Spleen (tissue), 11 donors: ENCODE measurements around the gene SLC1A2. TPM values are rescaled to one million over a fixed set of nuclear protein-coding genes. Genes with fewer than 3 reads are reported as not detected.

Experiments used
- DNase-seq: peaks from one replicate; pipeline ENCODE4 v3.0.0-alpha.2; 2020
- H3K27ac ChIP-seq, 8 donors: fragments of 200-600 bp; sonication (generic) in 7 of 8; 1 replicate in 4 of 8; 2 replicates in 4 of 8; pipeline versions ENCODE4 v1.5.0 to v1.8.0; 2016 to 2021; ENCODE audit warnings: inconsistent platforms in 4 of 8, mild to moderate bottlenecking in 4 of 8, moderate library complexity in 1 of 8
- H3K27me3 ChIP-seq, 7 donors: fragments of 200-600 bp; sonication (generic) in 6 of 7; replicated peaks in 1 of 7; 1 replicate in 4 of 7; 2 replicates in 3 of 7; pipeline versions ENCODE4 v1.5.0 to v1.8.0; 2016 to 2021; ENCODE audit warnings: inconsistent platforms in 3 of 7, mild to moderate bottlenecking in 1 of 7
- H3K36me3 ChIP-seq, 6 donors: fragments of 200-600 bp; sonication (generic) in 5 of 6; 1 replicate in 4 of 6; 2 replicates in 2 of 6; pipeline versions ENCODE4 v1.5.0 to v1.8.0; 2016 to 2021; ENCODE audit warnings: inconsistent platforms in 2 of 6
- H3K4me1 ChIP-seq, 6 donors: fragments of 200-600 bp; sonication (generic) in 5 of 6; 1 replicate in 3 of 6; 2 replicates in 3 of 6; pipeline versions ENCODE4 v1.5.0 to v1.8.0; 2016 to 2021; ENCODE audit warnings: inconsistent platforms in 3 of 6
- H3K4me3 ChIP-seq, 8 donors: fragments of 200-600 bp; sonication (generic) in 7 of 8; 1 replicate in 4 of 8; 2 replicates in 4 of 8; pipeline versions ENCODE4 v1.5.0 to v1.8.0; 2016 to 2021; ENCODE audit warnings: inconsistent platforms in 4 of 8, mild to moderate bottlenecking in 4 of 8, moderate library complexity in 2 of 8
- H3K9me3 ChIP-seq, 8 donors: fragments of 200-600 bp; sonication (generic) in 7 of 8; 1 replicate in 4 of 8; 2 replicates in 4 of 8; pipeline versions ENCODE4 v1.5.0 to v1.8.0; 2016 to 2021; ENCODE audit warnings: inconsistent platforms in 4 of 8
- CTCF ChIP-seq, 11 experiments: fragments of 200-600 bp in 7 of 11; fragments of 450-650 bp in 4 of 11; sonication (generic) in 4 of 11; IDR thresholded peaks in 8 of 11; conservative IDR thresholded peaks in 3 of 11; 1 replicate in 7 of 11; 2 replicates in 4 of 11; pipeline versions ENCODE4 v1.4.0 to v1.8.0; 2016 to 2021; ENCODE audit warnings: antibody characterized with exemption in 11 of 11, inconsistent platforms in 4 of 11, mild to moderate bottlenecking in 1 of 11
- POLR2A ChIP-seq, 3 donors: fragments of 450-650 bp; IDR thresholded peaks; one replicate each; pipeline ENCODE4 v1.5.1; 2017; ENCODE audit warnings: antibody characterized with exemption in 3 of 3, mild to moderate bottlenecking in 1 of 3
- POLR2AphosphoS5 ChIP-seq, 3 donors: sonication (generic); formaldehyde crosslinking; IDR thresholded peaks; one replicate each; pipeline ENCODE4 v1.5.1; 2017; ENCODE audit warnings: antibody characterized with exemption in 3 of 3
- WGBS, 5 donors: extraction: QIAGEN DNeasy Blood & Tissue Kit in 3 of 5; methylation state at CpG; one replicate each; pipeline versions ENCODE4 v1.1.5 to v1.1.7; 2013 to 2018; 5-methylcytosine and 5-hydroxymethylcytosine counted together
- intact Hi-C: fragments of 100-400 bp; cut with DNase I; formaldehyde crosslinking; loops from one replicate; pipeline ENCODE4 v1.15.0; 2023; ENCODE audit warnings: low total_unique reads
- polyA plus RNA-seq, 3 donors: library from polyadenylated mRNA; stranded (reverse); fragments of 200-250 nt; gene quantifications; one replicate each; pipeline ENCODE4 v1.2.1, GENCODE V29; 2013
- total RNA-seq, 7 donors: library from RNA; depleted of rRNA in 3 of 7; stranded (reverse); fragments of >200 nt in 3 of 7; fragmentation: NEBNext Ultra II Directional in 4 of 7; extraction: Animal tissue kit (Norgen Biotek cat#: 25700) in 4 of 7; gene quantifications; one replicate each; pipeline versions ENCODE4 v1.1.0 to v1.2.1, GENCODE V29; 2016 to 2021
- donor health status: healthy with polysubstance abuse.
- donor health status: DM: no; HTN: no; CAD: no; lungs with moderate emphysema.
- donor health status: DM: no; HTN: no; CAD: no.
- donor health status: Bipolar disorder and iron deficiency.
- donor health status: healthy.
- donor health status: DM: no; HTN: no; CAD: no.
- donor health status: DM: yes; HTN: yes; CAD: no.

Gene SLC1A2
- total and polyA plus RNA-seq, 10 donors = 0.26 to 3.8 (median 0.93) TPM

GRCh38 chr11:35338921-35339320 is 80.4 kb downstream of the SLC1A2 start:
- Histone ChIP-seq H3K4me3 (no peak overlapping the region), H3K27ac (no peak overlapping the region), H3K4me1 (peaks cover 0 to 17% (median 0%) of the 10 kb centered on the region in 6 donors), H3K27me3 (no peaks in the 10 kb centered on the region), H3K36me3 (no peaks in the 10 kb centered on the region), H3K9me3 (no peaks in the 10 kb centered on the region)
- intact Hi-C loops = no loop called here
- TF ChIP-seq CTCF (IDR thresholded peaks at IDR 0.05 in 8 of 11, conservative IDR thresholded peaks at IDR 0.05 in 3 of 11) (no peak), POLR2A (IDR thresholded peaks at IDR 0.05) (no peak), POLR2AphosphoS5 (IDR thresholded peaks at IDR 0.05) (no peak)
- DNase-seq = no peak
- 81 to 93% (median 89%) methylated on average over 2 of the region's 2 CpGs for WGBS, 5 donors

GRCh38 chr11:35337914-35338305 is 81.4 kb downstream of the SLC1A2 start:
- WGBS, 5 donors = 90 to 100% (median 98%) methylated on average over 2 of the region's 2 CpGs
- intact Hi-C loops = no loop called here

GRCh38 chr11:35337136-35337913 is 82.0 kb downstream of the SLC1A2 start:
- H3K9me3 ChIP-seq = no peaks in the 10 kb centered on the region
- 69 to 88% (median 74%) methylated on average over 3 of the region's 3 CpGs for WGBS, 5 donors
- H3K27me3 ChIP-seq = no peaks in the 10 kb centered on the region
- no peak for DNase-seq
- H3K4me3 ChIP-seq = no peak overlapping the region
- no peaks in the 10 kb centered on the region for H3K36me3 ChIP-seq
- peaks cover 0 to 9% (median 0%) of the 10 kb centered on the region in 6 donors for H3K4me1 ChIP-seq
- intact Hi-C loops = no loop called here
- no peak overlapping the region for H3K27ac ChIP-seq
- no peak for TF ChIP-seq POLR2A (IDR thresholded peaks at IDR 0.05)
- TF ChIP-seq CTCF (IDR thresholded peaks at IDR 0.05 in 8 of 11, conservative IDR thresholded peaks at IDR 0.05 in 3 of 11) = no peak
- TF ChIP-seq POLR2AphosphoS5 (IDR thresholded peaks at IDR 0.05) = no peak

More at GRCh38 chr11:35337914-35338305, 81.4 kb downstream of the SLC1A2 start:
- Histone ChIP-seq H3K27ac (no peak overlapping the region), H3K4me1 (peaks cover 0 to 15% (median 0%) of the 10 kb centered on the region in 6 donors), H3K9me3 (no peaks in the 10 kb centered on the region), H3K36me3 (no peaks in the 10 kb centered on the region), H3K27me3 (no peaks in the 10 kb centered on the region), H3K4me3 (no peak overlapping the region)
- DNase-seq = no peak
- TF ChIP-seq CTCF (IDR thresholded peaks at IDR 0.05 in 8 of 11, conservative IDR thresholded peaks at IDR 0.05 in 3 of 11) (no peak), POLR2AphosphoS5 (IDR thresholded peaks at IDR 0.05) (no peak), POLR2A (IDR thresholded peaks at IDR 0.05) (no peak)

GRCh38 chr11:35336726-35337125 is 82.6 kb downstream of the SLC1A2 start:
- TF ChIP-seq POLR2AphosphoS5 (IDR thresholded peaks at IDR 0.05) (no peak), CTCF (IDR thresholded peaks at IDR 0.05 in 8 of 11, conservative IDR thresholded peaks at IDR 0.05 in 3 of 11) (no peak), POLR2A (IDR thresholded peaks at IDR 0.05) (no peak)
- no peaks in the 10 kb centered on the region for H3K27me3 ChIP-seq
- H3K27ac ChIP-seq = no peak overlapping the region
- H3K4me1 ChIP-seq = peaks cover 0 to 8% (median 0%) of the 10 kb centered on the region in 6 donors
- H3K36me3 ChIP-seq = no peaks in the 10 kb centered on the region
- no peak overlapping the region for H3K4me3 ChIP-seq
- DNase-seq = no peak
- no peaks in the 10 kb centered on the region for H3K9me3 ChIP-seq
- WGBS, 5 donors = 77 to 92% (median 87%) methylated on average over 1 of the region's 1 CpG
- intact Hi-C loops = no loop called here
